ENCODE data around the gene AP1B1.
"Not testable (repeated sequence)": the region's sequence is repeated elsewhere in the genome, so short reads cannot be mapped to it uniquely, and the experiment has no call there.

Gene AP1B1

GRCh38 chr22:29386708-29387107 is 1.7 kb downstream of the AP1B1 start:
- DNase-seq = peak in 2 of 4 experiments; percentile 22 to 46

- peak; percentile 86 to 97 (median 92) for DNase-seq
Measured at GRCh38 chr22:29385748-29386147, 2.6 kb downstream of the AP1B1 start.

DNA sequence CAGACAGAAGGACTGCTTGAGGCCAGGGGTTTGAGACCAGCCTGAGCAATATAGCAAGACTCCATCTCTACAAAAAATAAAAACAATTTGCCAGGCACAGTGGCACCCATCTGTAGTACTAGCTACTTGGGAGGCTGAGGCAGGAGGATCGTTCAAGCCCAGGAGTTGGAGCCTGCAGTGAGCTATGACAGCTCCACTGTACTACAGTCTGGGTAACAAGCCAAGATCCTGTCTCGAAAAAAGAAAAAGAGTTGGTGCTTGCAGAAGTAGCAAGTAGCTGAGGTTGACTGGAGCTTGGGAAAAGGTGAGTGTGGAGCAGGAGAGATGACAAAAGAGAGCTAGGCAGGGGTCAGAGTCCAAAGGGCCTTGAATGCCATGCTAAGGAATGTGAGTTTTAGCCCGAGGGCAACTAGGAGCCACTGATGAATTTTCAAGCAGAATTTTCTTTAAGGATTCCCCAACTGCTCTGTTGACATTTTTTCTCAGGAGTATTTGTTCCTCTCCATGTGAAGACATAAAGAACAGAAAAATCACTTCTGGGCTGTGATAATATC is 3.1 kb downstream of the AP1B1 start:
- no peak for DNase-seq

GRCh38 chr22:29383740-29384139 is 4.6 kb downstream of the AP1B1 start:
- DNase-seq = no peak

GRCh38 chr22:29382580-29383302 is 5.6 kb downstream of the AP1B1 start:
- DNase-seq = peak; percentile 44 to 65 (median 54)

DNA sequence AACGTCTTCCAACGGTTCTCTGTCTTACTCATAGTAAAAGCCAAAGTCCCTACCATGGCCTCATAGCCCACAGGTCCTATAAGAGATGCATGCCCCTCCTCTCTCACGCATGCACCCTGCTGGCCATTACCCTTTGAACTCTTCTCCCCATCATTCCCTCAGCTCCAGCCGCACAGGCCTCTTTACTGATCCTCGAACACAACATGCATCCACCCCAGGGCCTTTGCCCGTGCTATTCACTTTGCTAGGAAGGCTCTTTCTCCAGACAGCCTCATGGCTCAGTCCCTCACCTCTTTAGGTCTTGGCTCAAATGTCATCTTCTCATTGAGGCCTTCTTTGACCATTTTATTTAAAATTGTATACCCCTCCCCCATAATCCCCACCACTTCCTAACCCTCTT is 7.5 kb downstream of the AP1B1 start:
- no peak for DNase-seq

- no peak for DNase-seq
Measured at GRCh38 chr22:29380032-29380781, 8.2 kb downstream of the AP1B1 start.

DNA sequence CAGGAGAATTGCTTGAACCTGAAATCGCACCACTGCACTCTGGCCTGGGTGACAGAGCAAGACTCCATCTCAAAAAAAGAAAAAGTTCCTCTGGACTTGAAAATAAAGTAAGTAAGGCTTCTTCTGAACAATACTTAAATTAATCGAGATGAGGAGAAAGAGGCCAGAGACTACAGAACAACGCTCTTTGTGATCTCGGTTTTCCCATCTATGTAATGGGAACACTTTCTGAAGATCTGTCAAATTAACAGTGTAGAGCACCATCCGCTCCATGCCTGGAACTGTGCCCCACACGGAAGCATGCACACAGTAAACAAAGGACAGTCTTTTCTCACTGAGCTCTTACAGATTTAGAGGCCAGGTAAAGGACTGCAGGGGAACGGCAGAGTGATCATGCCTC is 9.1 kb downstream of the AP1B1 start:
- DNase-seq = no peak

GRCh38 chr22:29377979-29378378 is 10.4 kb downstream of the AP1B1 start:
- DNase-seq = no peak

DNA sequence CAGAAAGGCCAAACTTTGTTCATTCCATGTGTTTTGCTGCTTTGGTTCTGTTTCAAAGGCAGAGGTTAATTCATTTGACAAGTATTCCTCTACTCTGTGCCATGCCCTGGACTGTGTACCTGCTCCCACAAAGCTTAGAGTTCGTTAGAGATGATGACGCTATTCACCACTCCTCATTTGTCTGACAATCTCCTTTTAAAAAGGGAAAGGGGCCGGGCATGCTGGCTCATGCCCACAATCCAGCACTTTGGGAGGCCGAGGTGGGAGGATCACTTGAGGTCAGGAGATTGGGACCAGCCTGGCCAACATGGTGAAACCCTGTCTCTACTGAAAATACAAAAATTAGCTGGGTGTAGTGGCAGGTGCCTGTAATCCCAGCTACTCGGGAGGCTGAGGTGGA is 11.7 kb downstream of the AP1B1 start:
- DNase-seq = not testable (repeated sequence)

DNA sequence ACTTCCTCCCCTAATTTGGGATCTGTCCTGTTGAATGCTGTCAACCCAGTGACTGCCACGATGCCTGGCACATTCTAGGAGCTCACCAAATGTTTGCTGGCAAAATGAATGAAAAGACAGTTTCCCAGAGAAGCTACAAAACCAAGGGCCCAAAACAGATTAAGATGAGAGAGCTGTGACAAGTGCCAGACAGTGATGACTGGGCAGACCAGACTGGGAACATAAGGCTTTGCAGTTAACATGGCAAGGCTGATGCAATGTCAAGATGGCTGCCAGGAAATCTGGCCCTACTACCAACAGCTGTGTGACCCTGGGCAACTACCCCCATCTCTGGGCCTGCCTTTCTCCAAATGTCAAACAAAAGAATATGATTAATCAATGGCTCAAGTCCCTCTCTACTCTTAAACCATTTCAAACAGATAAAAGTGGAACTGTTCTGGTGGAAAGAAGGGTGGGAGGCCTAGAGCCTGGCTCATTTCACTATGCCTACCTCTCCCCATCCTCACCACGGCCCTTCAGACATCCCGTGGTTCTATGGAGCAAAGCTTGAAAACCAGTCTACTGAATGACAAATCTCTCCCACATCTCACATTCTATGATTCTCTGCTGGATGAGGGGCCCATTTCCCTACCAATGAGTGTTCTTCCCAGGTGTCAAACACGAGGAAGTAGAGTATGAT is 12.8 kb downstream of the AP1B1 start:
- DNase-seq = peak in 1 of 4 experiments; percentile 13

GRCh38 chr22:29374806-29375205 is 13.6 kb downstream of the AP1B1 start:
- not testable (repeated sequence) for DNase-seq

- DNase-seq = no peak
Measured at GRCh38 chr22:29374401-29374800, 14.0 kb downstream of the AP1B1 start.

DNA sequence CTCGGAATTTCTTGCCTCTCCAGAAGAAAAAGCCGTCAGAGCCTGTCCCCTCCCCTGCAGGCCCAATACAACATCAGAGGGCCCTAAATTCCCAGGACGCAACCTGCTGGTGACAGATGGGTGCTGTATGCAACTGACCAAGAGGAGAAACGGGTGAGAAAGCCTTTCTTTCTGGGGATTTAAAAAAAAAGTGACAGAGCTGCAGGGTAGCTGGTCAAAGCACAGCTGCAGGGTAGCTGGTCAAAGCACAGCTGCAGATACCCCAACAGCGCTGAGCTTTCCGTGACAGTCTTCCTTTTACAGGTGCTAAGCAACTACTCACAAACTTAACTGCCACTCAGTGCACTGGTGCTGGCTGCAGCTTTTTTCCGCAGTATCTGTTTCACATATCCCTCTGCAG is 17.8 kb downstream of the AP1B1 start:
- DNase-seq = no peak

- DNase-seq = peak; percentile 81 to 94 (median 92)
Measured at GRCh38 chr22:29369460-29369859, 18.9 kb downstream of the AP1B1 start.

DNA sequence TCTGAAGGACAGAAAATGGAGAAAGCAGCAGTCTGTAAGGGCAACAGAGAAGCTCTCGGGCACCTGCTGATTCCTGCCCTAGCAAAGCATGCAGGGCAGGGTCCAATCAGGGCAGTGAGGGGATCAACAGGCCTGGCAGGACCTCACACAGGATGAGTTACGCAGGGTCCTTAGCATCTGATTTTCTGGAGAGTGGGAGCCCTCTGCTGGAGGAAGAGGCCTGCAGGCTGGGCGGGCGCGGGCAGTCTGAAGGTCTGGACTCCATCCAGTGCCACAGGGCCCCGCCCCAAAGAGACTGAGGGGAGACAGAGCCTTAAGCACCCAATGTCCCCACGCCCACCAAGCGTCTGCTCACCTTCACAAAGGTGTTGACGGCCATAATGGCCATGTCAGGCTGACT is 28.9 kb downstream of the AP1B1 start:
- DNase-seq = peak in 1 of 4 experiments; percentile 41

- not testable (repeated sequence) for DNase-seq
Measured at GRCh38 chr22:29357193-29357890, 31.0 kb downstream of the AP1B1 start.

DNA sequence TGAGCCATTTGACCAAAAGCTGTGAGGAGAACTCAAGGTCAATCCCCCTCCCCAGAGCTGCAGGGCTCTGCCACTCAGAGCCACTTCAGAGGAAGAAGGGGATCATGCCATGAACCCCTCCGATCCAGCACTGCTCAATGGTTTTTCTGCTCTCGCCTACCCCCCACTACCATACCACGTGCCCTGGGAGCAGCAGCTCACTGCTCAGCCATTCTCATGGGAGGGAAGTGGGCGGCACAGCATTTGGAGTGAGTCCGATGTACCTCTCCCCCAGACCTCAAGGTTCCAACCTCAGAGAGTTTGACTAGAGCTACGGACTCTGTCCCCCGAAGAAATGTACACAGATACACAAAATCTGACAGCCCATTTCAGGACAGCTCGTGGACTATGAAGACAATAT is 34.5 kb downstream of the AP1B1 start:
- no peak for DNase-seq

- no peak for DNase-seq
Measured at GRCh38 chr22:29353286-29353685, 35.1 kb downstream of the AP1B1 start.

- no peak for DNase-seq
Measured at GRCh38 chr22:29352778-29353177, 35.6 kb downstream of the AP1B1 start.

- DNase-seq = no peak
Measured at GRCh38 chr22:29351891-29352290, 36.5 kb downstream of the AP1B1 start.

- no peak for DNase-seq
Measured at GRCh38 chr22:29351042-29351441, 37.3 kb downstream of the AP1B1 start.

DNA sequence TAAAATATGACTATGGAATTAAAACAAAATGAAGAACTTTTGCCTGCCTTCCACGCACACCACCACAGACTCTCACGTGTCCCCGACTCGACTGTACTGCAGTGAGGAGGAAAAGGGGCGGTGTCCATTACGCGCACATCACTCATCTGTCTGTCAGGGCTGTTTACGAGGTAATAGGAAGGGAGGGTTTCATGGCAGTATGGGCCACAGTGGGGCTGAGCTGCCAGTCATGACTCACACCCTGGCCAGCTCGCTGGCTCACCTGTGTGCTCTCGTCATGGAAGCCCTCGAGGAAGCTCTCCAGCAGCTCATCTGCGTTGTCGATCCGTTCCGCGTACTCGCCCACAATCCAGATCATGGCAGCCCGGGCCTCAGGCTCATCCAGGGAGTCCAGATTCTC is 39.4 kb downstream of the AP1B1 start:
- no peak for DNase-seq

Data from suppressor macrophage (primary cell).